ENCODE measurements around the gene ENPP3.

Gene ENPP3

GRCh38 chr6:131636880-131637792 lies at the start of gene ENPP3:
Gene ENPP3 (plus strand): TSS chr6:131637302. CDS start chr6:131637385, 83 bp downstream.
- no peak for DNase-seq (ENCODE audit: low spot score)

GRCh38 chr6:131587909-131588308 lies 49.2 kb upstream of the ENPP3 start:
- DNase-seq (ENCODE audit: low spot score), result no peak

GRCh38 chr6:131588643-131589042 lies 48.5 kb upstream of the ENPP3 start:
- no peak for DNase-seq (ENCODE audit: low spot score)

GRCh38 chr6:131592935-131593334 lies 44.2 kb upstream of the ENPP3 start:
- no peak for DNase-seq (ENCODE audit: low spot score)

- no peak for DNase-seq (ENCODE audit: low spot score)
Measured at GRCh38 chr6:131594074-131594473, 43.0 kb upstream of the ENPP3 start.

GRCh38 chr6:131597446-131597845 lies 39.7 kb upstream of the ENPP3 start:
- DNase-seq (ENCODE audit: low spot score), result peak; percentile 6

- DNase-seq (ENCODE audit: low spot score), result no peak
Measured at GRCh38 chr6:131600716-131601115, 36.4 kb upstream of the ENPP3 start.

- DNase-seq (ENCODE audit: low spot score), result peak; percentile 87
Measured at GRCh38 chr6:131602781-131603312, 34.3 kb upstream of the ENPP3 start.

GRCh38 chr6:131613296-131613925 lies 23.7 kb upstream of the ENPP3 start:
- no peak for DNase-seq (ENCODE audit: low spot score)

- DNase-seq (ENCODE audit: low spot score), result no peak
Measured at GRCh38 chr6:131615275-131615674, 21.8 kb upstream of the ENPP3 start.

- peak; percentile 96 for DNase-seq (ENCODE audit: low spot score)
Measured at GRCh38 chr6:131627724-131628682, 9.1 kb upstream of the ENPP3 start, which contains the start of gene MED23. Gene MED23 (minus strand): TSS chr6:131628242. CDS start chr6:131628049, 193 bp downstream.

- no peak for DNase-seq (ENCODE audit: low spot score)
Measured at GRCh38 chr6:131628726-131629125, 8.4 kb upstream of the ENPP3 start.

- no peak for DNase-seq (ENCODE audit: low spot score)
Measured at GRCh38 chr6:131629651-131630050, 7.5 kb upstream of the ENPP3 start.

- no peak for DNase-seq (ENCODE audit: low spot score)
Measured at GRCh38 chr6:131631625-131632289, 5.3 kb upstream of the ENPP3 start.

- no peak for DNase-seq (ENCODE audit: low spot score)
Measured at GRCh38 chr6:131635384-131636340, 1.4 kb upstream of the ENPP3 start.

GRCh38 chr6:131638013-131638412 lies 911 bp downstream of the ENPP3 start:
- no peak for DNase-seq (ENCODE audit: low spot score)

- no peak for DNase-seq (ENCODE audit: low spot score)
Measured at GRCh38 chr6:131640100-131640499, 3.0 kb downstream of the ENPP3 start.

- DNase-seq (ENCODE audit: low spot score), result no peak
Measured at GRCh38 chr6:131640576-131640975, 3.5 kb downstream of the ENPP3 start.

GRCh38 chr6:131641554-131641953 lies 4.5 kb downstream of the ENPP3 start:
- DNase-seq (ENCODE audit: low spot score), result no peak

- no peak for DNase-seq (ENCODE audit: low spot score)
Measured at GRCh38 chr6:131642565-131642964, 5.5 kb downstream of the ENPP3 start.
